ENCODE results near the gene BMP2.

GRCh38 chr20:6744805-6745204 is 22.7 kb upstream of the BMP2 start:
- TF ChIP-seq CTCF (IDR thresholded peaks at IDR 0.05; ENCODE audit: insufficient read depth, low read length, poor library complexity, severe bottlenecking) (no peak), EZH2phosphoT487 (conservative IDR thresholded peaks at IDR 0.05; ENCODE audit: low read length) (no peak)
